ENCODE results near the gene DOLPP1.
"Not testable (repeated sequence)": the region's sequence is repeated elsewhere in the genome, so short reads cannot be mapped to it uniquely, and the experiment has no call there.

DOLPP1 gene
- long read RNA-seq, donor 1, transcript DOLPP1-202 (8 exons, 2,177 nt) = major isoform, 6 of 17 reads
- long read RNA-seq, donor 1, partial matches to known transcripts = 8 of 17 reads
- long read RNA-seq, donor 1, other reads (novel, unspliced or antisense) = 0 of 17 reads
- long read RNA-seq, donor 2, transcript DOLPP1-202 (8 exons, 2,177 nt) = major isoform, 6 of 6 reads
- long read RNA-seq, donor 2, partial matches to known transcripts = 0 of 6 reads
- long read RNA-seq, donor 2, other reads (novel, unspliced or antisense) = 0 of 6 reads
- long read RNA-seq, donor 3, partial matches to known transcripts = 0 of 2 reads
- long read RNA-seq, donor 3, other reads (novel, unspliced or antisense) = 0 of 2 reads
- long read RNA-seq, donor 4, partial matches to known transcripts = 0 of 4 reads
- long read RNA-seq, donor 4, other reads (novel, unspliced or antisense) = 0 of 4 reads
- long read RNA-seq, donor 5, partial matches to known transcripts = 0 of 5 reads
- long read RNA-seq, donor 5, other reads (novel, unspliced or antisense) = 0 of 5 reads
- long read RNA-seq, donor 6, partial matches to known transcripts = 0 of 5 reads
- long read RNA-seq, donor 6, other reads (novel, unspliced or antisense) = 0 of 5 reads
- long read RNA-seq, donor 7, transcript DOLPP1-202 (8 exons, 2,177 nt) = major isoform, 9 of 28 reads
- long read RNA-seq, donor 7, partial matches to known transcripts = 19 of 28 reads
- long read RNA-seq, donor 7, other reads (novel, unspliced or antisense) = 0 of 28 reads
- long read RNA-seq, donor 8, partial matches to known transcripts = 0 of 6 reads
- long read RNA-seq, donor 8, other reads (novel, unspliced or antisense) = 0 of 6 reads

GRCh38 chr9:129080601-129081387 lies at the start of gene DOLPP1:
DOLPP1 (plus strand) TSS chr9:129081111; CDS start chr9:129081132, 21 bp downstream.
- DNase-seq = peak; percentile 97

GRCh38 chr9:129031514-129031913 lies 49.4 kb upstream of the DOLPP1 start:
- no peak for DNase-seq

- DNase-seq = no peak
Observed at GRCh38 chr9:129032541-129033159, 48.3 kb upstream of the DOLPP1 start.

GRCh38 chr9:129033216-129033615 lies 47.7 kb upstream of the DOLPP1 start:
- no peak for DNase-seq

GRCh38 chr9:129035838-129036237 lies 45.1 kb upstream of the DOLPP1 start:
- not testable (repeated sequence) for DNase-seq

GRCh38 chr9:129036241-129036922 lies 44.5 kb upstream of the DOLPP1 start, which contains the start of gene MIGA2:
MIGA2 (plus strand) TSS chr9:129036626; CDS start chr9:129040595, 3,969 bp downstream.
- DNase-seq = peak; percentile 91

- DNase-seq = no peak
Observed at GRCh38 chr9:129036923-129037766, 43.8 kb upstream of the DOLPP1 start.

- DNase-seq = no peak
Observed at GRCh38 chr9:129037767-129038098, 43.2 kb upstream of the DOLPP1 start.

GRCh38 chr9:129038109-129038852 lies 42.6 kb upstream of the DOLPP1 start:
- no peak for DNase-seq

GRCh38 chr9:129040113-129040643 lies 40.7 kb upstream of the DOLPP1 start:
- no peak for DNase-seq

GRCh38 chr9:129042016-129042415 lies 38.9 kb upstream of the DOLPP1 start:
- DNase-seq = no peak

GRCh38 chr9:129052592-129052991 lies 28.3 kb upstream of the DOLPP1 start:
- no peak for DNase-seq

GRCh38 chr9:129053020-129053419 lies 27.9 kb upstream of the DOLPP1 start:
- DNase-seq = no peak

GRCh38 chr9:129054163-129054851 lies 26.6 kb upstream of the DOLPP1 start:
- DNase-seq = no peak

- no peak for DNase-seq
Observed at GRCh38 chr9:129058965-129059795, 21.7 kb upstream of the DOLPP1 start.

- no peak for DNase-seq
Observed at GRCh38 chr9:129059796-129060785, 20.8 kb upstream of the DOLPP1 start.

- DNase-seq = no peak
Observed at GRCh38 chr9:129060991-129061390, 19.9 kb upstream of the DOLPP1 start.

All from right kidney (tissue), 9 donors.